AG08395 (cell line): ENCODE results near the gene BLID.

Experiments used
- DNase-seq: peaks from one replicate; pipeline ENCODE4 v3.0.0; 2012; ENCODE audit warnings: mixed read lengths, low spot score

BLID gene

DNA sequence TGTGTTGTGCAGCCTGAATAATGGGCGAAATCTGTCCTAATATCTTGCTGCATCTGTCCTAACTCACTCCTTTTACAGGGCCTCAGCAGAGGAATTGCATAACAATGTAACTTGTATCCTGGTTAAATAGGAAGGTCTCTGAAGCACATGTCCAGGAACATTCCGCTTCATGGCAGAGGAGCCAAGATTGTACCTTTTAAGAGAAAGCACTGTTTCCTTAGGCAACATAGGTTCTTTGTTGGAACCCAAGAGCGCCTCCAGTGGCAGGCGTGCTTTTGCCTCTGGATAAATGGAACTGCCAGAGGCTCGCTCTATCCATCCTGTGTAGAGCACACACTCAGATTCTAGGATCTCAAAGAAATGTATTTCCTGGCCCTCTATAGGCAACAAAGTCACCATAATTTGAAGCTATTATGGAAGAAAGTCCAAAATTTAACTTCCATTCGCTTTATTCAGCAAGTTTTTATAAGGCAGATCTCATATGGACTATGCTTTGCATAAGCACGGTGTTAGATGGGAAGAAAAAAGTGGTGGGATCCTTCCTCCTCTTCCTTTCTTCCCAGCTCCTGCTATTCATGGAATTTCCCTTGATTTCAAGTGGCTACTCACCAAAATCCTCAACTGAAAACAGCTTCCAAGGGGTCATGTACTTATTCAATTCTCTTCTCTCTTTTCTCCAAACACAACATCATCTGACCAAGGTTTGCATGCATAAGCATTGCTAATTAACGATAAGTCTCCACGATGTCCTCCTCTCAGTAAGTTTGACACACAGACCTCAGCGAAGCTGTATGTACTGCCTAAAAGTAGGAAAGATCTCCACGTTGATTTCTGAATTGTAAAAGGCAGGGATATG is at the start of gene BLID:
TSS of gene BLID (minus strand) at position 692 of the 856 bp plus-strand sequence. CDS start at position 399, 293 bp downstream.
- DNase-seq, result no peak

- peak; percentile 65 for DNase-seq
Measured at GRCh38 chr11:122163053-122163819, 47.2 kb upstream of the BLID start.

DNA sequence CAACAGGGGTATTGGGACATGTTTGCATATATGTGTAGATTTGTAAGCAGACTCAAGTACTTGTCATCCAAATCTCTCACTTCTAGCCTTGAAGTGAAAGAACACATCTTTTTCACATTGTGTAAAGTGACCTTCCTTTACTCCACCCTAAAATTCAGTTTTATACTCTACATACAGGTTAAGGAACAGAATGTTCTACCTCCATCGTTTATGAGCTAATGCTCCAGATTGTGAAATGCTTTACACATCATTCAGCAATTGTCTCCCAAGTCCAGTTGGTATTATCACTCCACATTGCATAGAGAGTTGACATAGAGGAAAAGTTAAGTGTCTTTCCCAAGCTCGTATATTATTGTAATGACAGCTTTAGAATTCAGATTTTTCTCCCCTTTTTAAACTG is 46.1 kb upstream of the BLID start:
- no peak for DNase-seq

DNA sequence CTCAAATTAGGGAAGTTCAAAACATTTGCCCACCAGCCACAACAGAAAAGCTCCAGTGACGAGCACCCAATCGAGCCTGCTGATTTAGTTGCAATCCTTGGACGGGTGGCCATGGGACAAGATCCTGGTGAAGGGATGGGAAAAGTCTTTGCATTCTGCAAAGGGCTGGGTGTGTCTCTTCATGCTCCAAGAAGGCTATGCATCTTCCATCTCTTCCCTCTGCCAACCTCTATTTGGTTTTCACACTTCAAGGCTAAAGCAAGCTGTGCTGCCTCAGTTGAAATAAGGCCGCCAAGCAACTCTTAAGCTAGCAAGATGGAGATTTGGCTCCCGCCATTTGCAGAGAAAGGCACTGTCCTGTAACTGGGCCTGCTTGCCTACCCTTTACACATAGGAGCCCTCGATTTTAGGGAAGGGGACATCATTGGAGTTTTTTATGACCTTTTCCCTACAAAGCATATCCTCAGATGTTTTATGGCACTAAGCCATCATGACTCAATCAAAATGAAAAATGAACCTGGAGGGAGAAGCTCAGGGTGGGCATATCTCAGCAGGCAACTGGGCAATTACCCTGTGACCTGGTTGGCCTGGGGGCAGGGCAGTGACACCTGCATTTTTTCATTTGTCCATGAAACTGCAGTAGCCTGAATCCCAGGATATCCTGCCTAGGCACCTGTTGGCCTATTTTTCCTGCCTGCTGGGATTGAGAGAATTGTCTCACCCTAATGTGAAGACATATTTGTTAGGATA is 45.0 kb upstream of the BLID start:
- DNase-seq, result no peak

DNA sequence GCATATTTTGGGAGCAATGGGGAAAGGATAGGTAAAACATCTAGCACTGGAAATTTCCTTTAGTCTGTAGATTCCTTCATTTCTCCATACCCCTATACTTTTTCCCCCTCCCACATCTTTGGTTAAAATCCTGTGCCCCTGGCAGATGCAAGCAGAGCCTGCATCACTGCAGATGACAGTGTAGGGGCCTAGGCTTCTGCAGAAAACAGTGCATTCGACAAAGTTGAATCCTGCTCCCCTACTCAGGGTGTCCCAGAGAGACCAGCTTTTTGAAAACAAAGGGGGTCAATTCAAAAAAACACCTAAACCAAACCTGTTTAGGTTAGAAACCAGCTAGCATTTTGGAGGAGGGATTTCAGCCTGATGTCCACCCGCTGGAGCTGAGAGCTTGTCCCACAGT is 43.8 kb upstream of the BLID start:
- no peak for DNase-seq

DNA sequence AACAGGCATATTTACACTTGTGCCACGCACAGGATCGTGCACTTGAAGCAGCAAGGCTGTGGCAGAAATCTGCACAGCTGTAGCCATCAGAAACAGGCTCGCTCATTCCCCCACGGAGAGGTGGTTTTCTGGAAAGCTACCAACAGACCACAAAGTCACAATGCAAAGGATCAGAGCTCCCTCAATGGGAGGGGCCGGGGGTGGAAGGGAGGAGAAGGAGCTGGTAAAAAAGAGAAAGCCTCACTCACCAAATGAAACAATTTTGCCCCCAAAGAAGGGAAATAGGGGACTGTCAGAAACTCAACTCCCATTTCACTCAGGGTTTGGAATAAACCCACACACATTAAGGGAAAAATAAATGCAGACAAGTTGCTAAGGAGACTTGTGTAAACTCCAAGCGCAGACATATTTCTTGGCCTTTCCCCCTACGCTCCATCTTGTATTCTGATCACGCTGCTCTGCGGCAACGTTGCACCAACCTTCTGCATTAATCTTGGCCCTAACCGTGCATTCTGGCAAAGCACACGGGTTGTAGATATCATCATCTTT is 43.2 kb upstream of the BLID start:
- peak; percentile 27 for DNase-seq

- DNase-seq, result no peak
Measured at GRCh38 chr11:122158171-122158570, 42.2 kb upstream of the BLID start.

DNA sequence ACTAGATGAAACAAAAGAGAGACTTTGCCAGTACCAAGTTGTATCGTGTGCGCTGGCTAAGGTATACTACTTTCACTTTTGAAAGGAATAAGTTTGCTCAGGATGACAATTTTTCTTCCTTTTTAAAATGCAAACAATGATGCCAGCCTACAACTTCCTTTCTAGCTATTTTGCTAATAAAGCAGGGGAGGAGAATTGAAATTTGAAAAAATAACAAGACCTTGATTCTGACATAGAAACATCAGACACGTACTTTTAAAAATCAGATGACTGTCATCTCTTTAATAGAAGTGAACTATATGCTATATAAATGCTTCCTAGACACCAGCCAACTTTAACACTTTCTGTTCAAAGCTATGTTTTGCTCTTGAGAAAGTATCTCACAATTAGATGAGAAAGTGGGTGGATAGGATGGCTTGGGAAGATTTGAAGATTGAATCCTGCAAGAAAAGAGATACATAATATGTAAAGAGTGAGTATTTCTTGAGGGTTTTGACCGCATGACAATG is 41.7 kb upstream of the BLID start:
- no peak for DNase-seq

- peak; percentile 53 for DNase-seq
Measured at GRCh38 chr11:122156940-122157382, 40.9 kb upstream of the BLID start.

DNA sequence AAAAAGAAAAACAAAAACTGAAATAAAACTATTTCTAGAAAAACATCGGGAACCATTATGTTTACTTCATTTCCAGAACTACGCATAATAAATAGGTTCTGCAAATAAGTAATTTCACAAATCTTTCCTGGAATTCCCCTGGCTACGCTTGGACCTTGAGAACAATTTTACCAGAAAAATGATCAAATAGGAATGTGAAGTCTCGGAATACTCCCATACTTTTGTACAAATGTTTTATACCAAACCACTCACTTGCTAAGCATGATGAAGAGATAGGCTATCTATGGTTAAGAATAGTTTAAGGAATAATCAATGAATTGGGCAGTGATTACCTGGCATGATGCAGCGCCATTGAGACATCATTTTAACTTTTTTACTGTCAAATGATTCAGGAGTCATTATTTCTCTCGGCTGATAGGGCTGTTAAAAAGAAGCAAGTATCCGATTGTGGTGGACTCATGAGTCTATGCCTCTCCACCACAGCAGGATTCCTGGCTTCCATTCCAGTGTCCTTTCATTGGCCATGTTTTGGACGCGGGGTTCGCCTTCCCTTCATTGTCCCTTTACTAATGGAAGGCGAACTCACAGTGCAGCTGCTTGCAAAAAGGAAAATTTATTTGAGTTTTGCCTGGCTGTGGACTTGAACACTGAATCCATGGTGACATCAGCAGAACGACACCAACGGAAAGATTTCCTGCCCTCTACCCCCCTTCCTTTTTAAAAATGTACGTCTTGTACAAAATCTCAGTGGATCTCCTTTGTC is 39.9 kb upstream of the BLID start:
- no peak for DNase-seq

GRCh38 chr11:122154994-122155393 is 39.0 kb upstream of the BLID start:
- DNase-seq, result no peak

GRCh38 chr11:122154227-122154626 is 38.2 kb upstream of the BLID start:
- no peak for DNase-seq

GRCh38 chr11:122153746-122154145 is 37.7 kb upstream of the BLID start:
- DNase-seq, result no peak

GRCh38 chr11:122150216-122151124 is 34.5 kb upstream of the BLID start:
- DNase-seq, result no peak

- no peak for DNase-seq
Measured at GRCh38 chr11:122149202-122149601, 33.2 kb upstream of the BLID start.

DNA sequence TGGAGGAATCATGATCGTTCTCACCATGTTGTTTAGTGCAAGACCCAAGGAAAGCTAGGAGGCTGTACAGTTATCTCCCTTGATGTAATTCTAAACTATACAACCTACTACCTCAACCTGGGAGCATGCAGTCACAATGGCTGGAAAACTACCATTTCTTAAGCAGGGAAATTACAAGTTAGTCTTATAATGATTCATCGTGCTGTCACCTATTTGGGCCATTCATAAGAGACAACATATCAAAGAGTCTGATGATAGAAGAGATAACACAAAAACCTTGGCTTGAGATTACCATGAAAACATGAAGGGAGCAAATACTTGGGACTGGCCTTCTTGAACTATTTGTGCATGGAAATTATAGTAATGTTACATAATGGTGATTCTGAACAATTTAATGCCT is 30.5 kb upstream of the BLID start:
- no peak for DNase-seq

DNA sequence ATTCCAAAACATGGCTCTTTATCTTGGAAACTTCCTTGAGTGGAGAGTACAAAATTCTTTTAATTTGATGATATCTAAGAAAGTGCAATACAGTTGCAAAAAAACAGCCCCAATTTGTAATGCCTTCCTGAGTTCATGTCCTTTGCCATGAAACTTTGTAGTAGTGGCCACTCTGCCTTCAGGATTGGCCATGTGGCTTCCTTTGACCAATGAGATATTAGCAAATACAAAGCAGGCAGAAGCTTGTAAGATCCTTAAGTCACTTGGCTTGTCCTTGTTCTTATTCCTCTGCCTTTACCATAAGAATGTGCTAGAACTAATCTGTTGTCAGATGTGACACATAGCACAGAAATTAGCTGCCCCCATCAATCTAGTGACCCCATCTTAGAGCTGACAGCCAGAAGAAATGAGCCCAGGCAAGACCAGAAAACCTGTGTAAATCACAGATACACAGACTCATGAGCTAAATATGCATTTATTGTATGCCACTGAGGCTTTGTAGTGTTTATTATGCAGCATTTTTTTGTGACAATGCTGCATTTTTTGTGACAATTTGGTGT is 29.8 kb upstream of the BLID start:
- DNase-seq, result peak; percentile 20

DNA sequence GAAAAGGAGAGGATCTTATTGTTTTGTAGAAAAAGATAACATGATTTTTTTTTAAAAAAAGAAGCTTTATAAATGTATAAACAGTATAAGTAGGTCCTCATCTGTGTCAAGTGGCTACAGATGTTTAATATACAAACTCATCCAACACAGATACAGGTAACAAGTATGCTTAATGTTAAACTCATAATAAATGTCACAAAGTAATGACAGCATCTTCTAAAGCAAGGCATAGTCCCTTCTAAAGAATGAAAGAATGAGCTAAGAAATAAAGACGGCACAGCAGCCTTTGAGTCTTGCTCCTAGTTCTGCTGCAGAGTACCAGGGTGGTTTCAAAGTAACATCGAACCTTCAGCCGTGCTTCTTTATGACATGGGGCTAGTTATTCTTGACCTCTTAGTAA is 28.7 kb upstream of the BLID start:
- DNase-seq, result no peak

- no peak for DNase-seq
Measured at GRCh38 chr11:122141725-122142124, 25.7 kb upstream of the BLID start.

DNA sequence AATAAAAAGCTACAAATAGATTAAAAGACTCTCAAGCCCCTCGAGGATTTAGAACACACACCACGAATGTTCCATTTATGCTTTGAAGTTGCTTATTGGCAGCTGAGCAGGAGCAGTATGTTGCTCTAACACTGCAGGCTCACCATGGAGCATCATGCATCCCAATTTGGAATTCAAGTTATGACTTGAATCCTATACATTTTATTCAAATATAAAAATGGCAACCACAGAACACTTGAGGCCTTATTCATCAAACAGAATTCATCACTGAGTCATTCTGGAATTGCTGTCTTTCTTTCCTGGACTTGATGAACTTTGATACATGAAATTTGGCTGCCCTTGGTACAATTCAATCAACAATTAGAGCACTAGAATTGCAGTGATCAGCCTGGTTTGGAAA is 24.5 kb upstream of the BLID start:
- DNase-seq, result no peak
